HK-2 (cell line): ENCODE data around the gene FAAP100.
A peak's percentile ranks its signal among the peaks of the same experiment; 100 is the strongest.

Source experiments
- DNase-seq: peaks from one replicate; pipeline ENCODE4 v3.0.0-alpha.2; 2018; ENCODE audit not compliant: unreplicated experiment

FAAP100 gene

DNA sequence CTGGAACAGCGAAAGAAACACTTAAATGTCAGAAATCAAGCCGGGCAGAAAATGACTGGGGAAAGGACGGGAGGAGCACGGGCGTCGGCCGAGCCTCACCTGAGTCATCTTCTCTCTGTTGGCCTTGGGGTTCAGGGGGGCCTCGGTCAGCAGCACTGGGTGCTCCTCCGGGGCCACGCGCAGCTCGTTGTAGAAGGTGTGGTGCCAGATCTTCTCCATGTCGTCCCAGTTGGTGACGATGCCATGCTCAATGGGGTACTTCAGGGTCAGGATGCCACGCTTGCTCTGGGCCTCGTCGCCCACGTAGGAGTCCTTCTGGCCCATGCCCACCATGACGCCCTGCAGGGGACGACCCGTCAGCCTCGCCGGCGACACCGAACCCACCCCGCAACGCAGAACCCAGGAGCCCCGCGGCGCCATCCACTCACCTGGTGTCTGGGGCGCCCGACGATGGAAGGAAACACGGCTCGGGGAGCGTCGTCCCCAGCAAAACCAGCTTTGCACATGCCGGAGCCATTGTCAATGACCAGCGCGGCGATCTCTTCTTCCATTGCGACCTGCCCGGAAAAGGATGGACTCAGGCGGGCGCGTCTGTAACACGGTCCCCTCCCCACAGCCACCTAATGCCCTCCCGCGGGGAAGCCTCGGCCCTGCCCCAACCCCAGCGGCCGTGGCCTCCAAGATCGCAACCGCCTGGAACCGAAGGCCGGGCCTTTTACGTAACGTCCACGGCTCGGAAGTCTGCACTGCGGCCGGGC lies 40.2 kb downstream of the FAAP100 start:
- DNase-seq, result no peak

GRCh38 chr17:81511554-81511803 lies 40.7 kb downstream of the FAAP100 start:
- no peak for DNase-seq

- DNase-seq, result no peak
Measured at GRCh38 chr17:81510785-81511553, 41.2 kb downstream of the FAAP100 start.

- no peak for DNase-seq
Measured at GRCh38 chr17:81509972-81510784, 42.0 kb downstream of the FAAP100 start.

DNA sequence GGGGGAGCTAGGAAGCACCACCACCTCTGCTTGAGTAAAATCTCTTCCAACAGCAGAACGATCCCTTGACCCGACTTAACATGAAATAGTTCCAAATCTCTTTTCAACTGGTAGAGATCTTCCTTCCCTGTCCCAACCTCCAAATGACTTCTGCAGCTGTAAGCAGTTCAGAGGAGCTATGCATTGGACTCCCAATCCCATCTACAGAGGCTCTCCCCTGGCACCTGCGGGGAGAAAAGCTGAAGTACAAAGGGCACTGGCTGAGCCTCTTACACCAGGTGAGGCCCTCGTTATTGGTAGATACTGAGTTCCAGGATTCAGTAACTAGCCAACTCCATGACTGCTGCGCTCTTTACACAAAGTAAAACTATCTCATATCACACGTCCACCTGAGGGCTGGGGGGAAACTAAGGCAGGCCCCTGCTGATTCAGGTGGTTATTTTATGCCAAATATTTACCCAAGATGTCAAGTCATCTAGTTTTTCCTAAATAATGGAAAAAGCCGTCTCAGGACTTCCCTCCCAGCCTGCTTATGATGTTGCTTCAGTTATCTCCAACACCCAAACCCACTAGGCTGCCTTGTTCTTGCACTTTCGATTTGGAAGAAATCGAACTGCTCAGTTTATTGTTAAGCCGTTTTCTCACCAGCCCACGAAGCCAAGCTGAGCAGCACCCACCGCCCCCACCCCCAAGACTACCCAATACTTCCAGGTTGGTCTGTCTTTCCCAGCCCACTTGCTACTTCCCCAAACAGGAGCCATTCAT lies 42.8 kb downstream of the FAAP100 start:
- DNase-seq, result peak; percentile 74

- peak; percentile 78 for DNase-seq
Measured at GRCh38 chr17:81508639-81509206, 43.4 kb downstream of the FAAP100 start.

- no peak for DNase-seq
Measured at GRCh38 chr17:81503619-81504018, 48.5 kb downstream of the FAAP100 start.

DNA sequence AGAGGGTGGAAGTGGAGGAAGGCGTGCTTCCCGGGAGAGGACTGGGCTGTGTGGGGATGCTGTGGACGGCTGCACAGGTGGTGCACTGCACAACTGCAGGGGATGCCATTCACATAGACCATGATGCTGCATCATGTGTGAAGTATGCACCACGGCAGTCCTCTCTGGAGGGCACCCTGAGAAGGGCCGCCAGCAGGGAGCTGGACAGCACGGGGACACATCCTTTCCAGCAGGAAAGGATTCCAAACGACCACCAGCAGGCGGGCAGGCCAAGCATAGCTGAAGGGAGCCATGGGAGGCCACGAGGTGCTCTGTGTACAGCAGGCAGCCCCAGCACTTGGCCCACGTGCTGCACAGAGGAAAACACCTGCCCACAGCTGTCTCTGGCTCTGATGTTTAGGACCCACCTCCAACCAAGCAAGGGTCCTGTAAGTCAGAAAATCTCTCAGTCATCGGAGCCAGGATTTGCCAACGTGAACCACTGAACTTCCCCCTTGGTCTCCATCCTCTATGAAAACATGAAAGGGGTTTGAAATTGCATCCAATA lies 49.6 kb downstream of the FAAP100 start:
- no peak for DNase-seq

DNA sequence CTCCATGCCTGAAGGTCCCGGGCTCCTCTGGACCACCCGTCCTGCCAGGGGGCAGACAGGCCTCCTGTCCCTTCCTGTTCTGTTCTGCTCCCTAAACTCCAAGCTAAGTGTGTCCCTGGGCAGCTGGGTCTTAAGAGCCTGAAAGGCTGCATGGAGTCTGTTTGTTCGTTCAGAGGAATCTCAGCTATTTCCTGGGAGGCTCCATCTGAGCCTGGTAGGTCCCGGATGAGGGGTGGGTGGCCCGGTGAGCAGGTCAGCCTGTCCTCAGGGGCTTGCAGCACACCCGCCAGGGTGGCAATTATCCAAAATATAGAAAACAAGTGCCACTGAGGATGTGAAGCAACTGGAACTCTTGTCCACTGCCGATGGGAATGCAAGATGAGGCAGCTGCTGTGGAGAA lies 52.1 kb downstream of the FAAP100 start:
- DNase-seq, result no peak

DNA sequence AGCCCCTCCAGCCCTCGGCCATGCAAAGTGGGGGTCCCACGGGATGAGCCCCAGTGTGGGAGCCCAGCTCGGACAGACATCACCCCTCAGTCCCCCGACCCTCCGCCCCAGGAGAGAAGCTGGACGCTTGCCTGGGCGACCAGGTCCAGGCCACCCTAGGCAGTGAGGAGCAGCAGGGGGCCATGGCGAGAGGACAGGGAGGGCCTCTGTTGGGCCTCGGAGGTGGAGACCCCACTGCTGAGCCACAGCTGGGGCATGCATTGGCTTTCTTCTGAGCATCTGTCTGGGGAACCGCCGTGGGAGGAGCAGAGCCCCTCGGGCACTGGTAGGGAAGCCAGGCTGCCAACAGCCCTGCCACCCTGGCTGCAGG lies 52.6 kb downstream of the FAAP100 start:
- DNase-seq, result no peak

DNA sequence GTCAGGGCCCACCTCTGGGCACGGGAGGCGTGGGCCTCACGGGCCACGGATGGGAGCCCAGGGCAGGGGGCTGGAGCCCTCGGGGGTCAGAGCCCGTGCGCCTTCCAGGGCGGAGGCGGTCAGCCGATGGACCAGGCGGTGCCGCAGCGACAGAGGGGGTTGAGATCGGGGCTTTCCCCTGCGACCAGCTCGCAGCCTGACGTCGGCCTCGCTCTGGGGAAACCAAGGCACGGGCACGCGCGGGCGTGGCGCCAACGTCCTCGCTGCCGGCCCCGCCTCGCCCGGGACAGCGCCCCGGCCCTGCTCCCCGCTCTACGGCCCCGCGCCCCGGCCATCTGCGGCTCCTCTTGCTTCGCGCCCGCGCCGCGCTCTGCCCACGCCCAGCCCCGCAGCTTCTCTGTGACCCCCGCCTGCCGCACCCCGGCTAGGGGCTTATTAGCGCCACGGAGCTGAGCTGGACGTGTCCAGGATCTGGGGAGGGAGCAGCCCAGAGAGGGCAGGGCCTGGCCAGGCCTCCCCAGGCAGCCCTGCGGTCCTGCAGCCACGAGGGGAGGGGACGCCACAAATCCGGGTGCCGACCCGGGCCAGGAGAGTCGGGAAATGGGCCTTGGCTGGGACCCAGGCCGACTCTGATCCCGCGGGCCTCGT lies 53.1 kb downstream of the FAAP100 start:
- no peak for DNase-seq

GRCh38 chr17:81494626-81495377 lies 57.4 kb downstream of the FAAP100 start:
- DNase-seq, result no peak

DNA sequence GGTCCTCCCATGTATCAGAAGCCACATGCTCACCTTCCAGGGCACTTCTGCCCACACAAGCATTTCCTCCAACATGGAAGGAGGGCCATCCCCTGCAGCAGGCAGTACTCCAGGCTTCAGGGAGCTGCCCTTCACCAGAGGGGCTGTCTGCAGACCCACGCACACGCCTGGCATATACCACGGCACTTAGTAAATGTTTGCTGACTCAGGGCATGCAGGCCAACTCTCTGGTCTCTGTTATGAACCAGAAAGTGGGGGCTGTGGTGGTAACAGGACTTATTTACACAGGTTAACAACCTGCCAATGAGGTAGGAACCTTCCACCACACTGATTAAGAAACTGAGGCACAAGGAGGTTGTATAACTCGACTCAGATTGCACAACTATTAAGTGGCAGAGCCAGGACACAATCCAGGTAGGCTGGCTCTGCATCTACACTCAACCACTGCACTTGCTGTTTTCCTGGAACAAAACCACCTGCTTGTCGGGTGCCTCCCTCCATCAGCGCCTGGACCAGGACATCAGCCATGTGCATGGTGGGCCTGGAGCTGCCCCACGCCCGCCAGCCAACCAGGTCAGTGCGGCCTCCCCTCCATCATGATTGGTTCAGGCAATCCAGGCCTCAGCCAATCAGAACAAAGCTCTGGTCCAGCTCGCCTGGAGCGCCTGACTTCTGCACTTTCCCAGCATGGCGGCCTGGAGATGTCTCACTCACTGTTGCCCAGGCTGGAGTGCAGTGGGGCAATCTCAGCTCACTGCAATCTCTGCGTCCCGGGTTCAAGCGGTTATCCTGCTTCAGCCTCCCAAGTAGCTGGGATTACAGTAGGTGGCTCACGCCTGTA lies 58.7 kb downstream of the FAAP100 start:
- DNase-seq, result no peak

DNA sequence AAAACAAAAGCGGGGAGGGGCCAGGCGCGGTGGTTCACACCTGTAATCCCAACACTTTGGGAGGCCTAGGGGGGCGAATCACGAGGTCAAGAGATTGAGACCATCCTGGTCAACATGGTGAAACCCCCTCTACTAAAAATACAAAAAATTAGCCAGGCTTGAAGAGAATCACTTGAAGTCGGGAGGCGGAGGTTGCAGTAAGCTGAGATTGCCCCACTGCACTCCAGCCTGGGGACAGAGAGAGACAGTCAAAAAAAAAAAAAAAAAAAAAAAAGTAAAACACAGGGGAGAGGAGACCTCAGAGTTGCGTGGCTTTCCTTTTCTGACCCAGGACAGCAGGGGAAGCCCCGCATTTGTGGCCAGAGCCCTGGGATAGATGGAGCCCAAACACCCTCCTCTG lies 59.4 kb downstream of the FAAP100 start:
- DNase-seq, result no peak

GRCh38 chr17:81492202-81492601 lies 60.0 kb downstream of the FAAP100 start:
- no peak for DNase-seq

DNA sequence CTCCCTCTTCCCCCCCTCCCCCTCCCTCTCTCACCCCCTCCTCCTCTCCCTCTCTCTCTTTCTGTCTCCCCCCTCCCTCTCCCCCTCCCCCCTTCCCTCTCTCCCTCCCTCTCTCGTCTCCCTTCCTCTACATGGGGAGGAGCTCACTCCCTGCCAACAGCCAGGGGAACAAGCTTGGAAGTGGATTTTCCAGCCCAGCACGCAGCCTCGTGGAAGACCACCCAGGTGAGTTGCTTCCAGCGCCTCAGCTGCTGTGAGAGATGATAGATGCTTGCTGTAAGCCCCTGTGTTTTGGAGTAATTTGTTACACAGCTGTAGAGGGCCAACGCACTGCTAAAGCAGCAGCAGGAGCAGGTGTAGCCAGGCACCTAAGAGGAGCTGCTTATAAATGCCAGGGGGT lies 60.4 kb downstream of the FAAP100 start:
- DNase-seq, result no peak

GRCh38 chr17:81491181-81491581 lies 61.0 kb downstream of the FAAP100 start:
- no peak for DNase-seq

DNA sequence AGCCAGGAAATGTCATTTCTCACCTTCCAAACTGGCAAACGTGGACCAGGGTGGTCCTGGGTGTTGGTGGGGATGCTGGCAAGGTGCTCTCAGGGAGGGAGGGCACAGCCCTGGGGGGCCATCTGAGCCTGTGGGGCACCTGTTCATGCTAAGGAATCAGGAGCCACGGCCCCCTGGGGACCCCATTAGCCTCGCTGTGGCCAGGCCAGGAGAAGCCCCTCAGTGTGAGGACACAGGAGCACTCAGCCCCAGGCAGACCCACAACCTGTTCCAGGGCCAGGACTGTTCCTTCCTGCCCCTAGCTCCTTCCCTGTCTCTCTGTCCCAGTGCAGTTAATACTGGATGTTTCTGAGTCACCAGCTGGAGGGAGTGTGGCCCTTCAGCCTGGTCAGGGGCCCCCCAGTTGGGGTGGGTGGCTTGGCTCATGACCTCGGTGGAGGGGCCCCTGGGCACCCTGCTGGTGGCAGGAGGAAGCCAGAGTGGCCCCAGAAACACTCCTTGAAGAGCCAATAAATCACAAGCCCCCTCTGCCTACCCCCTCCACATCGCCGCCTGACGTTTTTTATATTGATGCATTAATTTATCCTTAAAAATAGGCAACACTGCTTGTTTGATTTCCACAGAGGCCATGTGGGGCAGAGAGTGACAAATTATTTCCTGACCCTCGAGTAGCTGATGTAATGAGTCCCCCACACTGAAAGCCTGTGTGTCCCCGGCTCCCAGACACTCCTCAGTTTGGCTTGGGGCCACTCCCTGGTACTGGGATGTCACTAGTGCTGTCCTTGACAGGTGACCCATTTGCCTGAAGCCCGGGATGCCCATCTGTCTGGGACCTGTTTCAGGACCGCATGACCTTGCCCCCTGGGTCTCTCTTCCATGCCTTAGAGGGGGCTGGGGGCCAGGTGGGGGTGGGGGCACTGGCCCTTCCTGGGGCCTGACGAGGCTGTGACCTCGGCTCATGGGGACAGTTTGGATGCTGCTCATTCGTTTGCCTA lies 61.9 kb downstream of the FAAP100 start:
- no peak for DNase-seq
